ENCODE results near the gene KRT75.

Gene KRT75

DNA sequence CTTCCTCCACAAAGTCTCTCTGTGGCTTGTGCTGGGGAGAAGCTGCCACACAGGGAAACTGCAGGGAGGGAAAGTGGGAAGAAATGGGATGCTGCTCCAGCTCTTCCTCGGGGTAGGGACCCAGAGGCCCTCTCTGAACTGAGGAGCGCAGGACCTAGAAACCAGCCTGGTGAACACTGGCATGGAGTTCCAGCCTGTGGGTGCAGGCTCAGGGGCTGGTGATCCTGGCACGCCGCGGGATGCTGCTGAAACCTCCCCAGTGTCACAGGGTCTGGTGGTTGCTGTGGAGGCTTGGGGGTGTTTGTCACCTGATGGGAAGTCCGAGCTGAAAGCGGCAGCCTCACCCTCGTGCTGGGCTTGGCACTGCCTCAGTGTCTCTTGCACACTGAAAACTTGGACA, 5.2 kb upstream of the KRT75 start:
- no peak for DNase-seq

DNA sequence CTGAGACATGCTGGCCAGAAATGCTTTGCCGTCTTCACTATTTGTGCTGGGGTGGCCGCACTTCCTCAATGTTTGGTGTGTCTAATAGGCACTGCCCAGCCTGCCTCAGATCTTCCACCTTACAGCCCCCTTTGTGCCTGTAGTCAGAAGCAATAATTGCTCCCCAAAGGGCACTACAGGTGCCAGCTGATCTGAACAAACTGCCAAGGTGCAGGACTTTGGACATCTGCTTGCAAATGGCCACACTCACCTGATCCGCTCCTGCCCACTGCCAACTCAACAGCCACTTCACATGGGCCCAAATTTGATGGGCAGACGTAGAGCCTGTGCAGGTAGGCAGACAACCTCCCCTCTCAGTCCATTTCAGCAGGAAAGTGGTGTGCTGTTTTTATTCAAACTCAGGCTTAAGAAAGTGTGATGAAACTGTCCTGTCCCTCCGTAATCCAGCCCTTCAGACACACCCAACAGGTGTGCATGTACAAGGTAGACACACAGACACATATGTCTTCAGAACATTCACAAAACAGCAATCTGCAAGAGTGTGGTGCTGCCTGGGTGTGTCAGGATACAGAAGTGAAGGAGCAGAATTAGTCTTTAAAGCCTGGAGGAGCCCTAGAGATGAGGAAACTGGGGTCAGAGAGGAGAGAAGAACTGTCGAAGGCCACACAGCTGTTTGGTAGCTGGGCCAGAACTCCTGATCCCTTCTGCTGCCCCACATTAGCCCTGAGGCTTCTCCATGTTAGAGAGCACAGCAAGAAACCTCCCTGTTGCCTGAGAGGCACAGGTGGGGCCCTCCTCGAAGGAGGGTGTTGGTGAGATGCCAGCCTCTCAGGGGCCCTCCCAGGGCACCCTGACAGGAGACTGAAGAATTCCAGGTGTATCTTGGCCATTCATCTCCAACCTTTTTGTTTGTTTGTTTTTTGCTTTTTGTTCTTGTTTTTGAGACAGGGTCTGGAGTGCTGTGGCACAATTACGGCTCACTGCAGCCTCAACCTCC, 4.4 kb upstream of the KRT75 start:
- no peak for DNase-seq

DNA sequence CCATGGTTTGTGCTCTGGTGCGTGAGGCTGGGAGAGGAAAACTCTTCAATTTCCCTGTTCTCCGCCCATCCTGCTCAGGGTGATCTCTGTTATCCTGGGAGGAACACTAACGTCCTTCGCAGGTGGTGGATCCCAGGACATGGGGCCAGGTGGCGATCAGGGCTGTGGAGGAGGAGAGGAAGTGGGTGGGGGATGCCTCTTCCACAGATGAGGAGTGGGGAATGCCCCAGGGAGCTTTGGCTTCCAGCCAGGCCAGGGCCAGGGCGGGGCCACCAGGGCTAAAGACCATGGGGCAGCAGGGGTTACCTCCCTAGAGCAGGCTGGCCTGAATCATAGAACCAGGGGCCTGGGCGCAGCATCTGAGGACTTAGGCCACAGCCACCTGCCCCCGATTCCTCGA, 3.3 kb upstream of the KRT75 start:
- DNase-seq, result no peak

DNA sequence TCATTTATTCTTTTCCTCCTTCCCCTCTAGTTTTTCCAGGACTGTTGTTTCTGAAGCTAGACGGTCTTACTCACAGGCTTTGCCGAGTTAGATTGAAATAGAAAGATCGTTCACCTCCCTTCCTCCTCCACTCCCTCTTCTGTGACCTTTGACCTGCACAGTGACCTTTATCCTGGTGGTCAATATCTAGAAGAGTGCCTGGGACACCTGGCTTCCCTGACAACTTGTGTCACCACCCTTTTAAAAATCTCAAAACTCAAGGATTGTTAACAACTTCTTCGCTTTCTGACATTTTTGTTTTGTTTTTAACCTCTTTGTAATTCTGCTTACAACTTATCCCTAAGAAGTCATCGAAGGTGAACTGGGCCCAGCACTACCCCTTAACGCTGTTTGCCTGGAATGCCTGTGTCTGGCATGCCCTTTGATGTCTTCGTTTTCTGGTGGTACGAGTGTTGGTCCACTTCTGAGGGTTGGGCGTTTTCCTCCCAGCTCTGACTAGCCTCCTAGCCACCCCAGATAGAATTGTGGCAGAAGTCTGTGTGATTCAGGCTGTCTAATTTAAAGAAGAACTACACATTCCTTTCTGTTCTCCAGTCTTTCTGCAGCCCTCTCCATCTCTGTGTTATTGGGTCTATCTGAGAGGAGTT, 2.8 kb upstream of the KRT75 start:
- no peak for DNase-seq

DNA sequence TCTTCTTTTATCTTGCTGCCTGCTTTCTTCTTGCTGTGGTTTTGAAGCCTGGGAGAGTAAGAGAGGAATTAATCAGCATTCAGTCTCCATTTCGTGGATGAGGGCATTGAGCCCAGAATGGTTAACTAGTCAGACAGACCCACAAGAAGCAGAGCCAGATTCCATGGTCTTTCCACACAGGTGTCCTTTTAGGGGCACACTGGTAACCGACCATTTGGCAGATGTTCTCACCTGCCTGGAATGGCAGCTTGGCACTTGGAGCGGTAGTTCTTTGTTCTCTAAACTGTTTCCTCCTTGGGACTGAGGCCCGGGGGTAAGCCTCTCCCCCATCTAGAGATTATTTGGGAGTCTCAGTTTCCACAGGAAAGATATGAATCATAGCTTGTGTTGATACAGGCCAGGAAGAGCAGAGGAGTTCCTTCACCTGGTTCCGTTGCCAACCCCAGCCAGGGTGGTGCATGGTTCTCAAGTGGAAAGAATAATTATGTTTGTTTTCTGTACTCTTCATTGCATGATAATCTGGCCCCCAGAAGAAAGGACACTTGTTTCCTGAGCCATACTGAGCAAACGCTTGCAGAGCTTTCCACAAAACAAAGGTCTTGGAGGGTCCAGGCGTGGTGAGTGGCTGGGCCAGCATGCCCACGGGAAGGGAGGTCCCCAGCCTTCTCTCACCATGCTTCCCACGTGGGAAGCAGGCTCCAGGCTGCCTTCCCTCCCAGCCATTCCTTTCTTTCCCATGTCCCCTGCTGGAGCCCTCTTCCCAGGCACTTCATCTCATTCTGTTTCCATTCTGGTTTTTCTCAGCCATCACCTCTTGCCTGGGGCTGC, 2.0 kb upstream of the KRT75 start:
- DNase-seq, result no peak

DNA sequence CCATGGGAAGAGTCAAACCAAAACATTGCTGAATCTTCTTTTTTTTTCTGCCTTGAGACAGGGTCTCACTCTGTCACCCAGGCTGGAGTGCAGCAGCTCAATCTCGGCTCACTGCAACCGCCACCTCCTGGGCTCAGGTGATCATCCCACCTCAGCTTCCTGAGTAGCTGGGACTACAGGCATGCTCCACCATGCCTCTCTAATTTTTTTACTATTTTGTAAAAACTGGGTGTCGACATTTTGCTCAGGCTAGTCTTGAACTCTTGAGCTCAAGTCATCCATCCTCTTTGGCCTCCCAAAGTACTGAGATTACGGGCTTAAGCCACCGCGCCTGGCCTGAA, 1.5 kb upstream of the KRT75 start:
- no peak for DNase-seq

DNA sequence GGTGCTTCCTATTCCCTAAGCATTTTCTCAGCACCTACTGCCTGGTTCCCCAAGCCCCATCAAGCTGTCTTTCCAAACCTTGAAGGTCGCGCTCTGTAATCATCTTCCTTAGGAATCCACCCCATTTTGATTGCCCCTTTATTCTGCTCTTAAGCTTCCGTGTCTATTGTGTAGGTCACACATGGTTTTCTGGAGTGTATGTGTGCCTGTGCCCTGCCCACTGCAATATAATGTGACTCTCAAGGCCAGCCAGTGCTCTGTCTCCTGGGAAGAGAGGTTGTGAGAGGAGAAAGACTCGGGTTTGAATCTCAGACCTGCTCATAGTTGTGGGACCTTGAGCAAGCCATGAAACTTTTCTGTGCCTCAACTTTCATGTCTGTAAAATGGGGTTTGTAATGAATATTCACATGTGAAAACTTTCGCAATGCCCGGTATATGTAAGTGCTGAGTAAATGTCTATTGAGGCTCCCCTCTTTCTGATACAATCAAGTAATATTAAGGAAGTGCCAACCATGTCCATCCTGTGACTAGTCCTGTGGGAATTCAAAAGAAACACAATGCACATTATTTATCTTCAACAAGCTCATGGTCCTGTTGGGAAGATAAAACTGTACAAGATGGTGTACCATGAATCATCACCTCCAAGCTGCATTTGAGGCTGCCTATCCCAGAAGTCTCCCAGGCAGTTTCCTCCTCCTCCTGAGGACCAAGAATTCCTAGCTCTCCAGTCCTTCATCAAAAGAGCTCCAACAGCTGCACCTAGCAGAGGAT, 774 bp upstream of the KRT75 start:
- DNase-seq, result no peak

DNA sequence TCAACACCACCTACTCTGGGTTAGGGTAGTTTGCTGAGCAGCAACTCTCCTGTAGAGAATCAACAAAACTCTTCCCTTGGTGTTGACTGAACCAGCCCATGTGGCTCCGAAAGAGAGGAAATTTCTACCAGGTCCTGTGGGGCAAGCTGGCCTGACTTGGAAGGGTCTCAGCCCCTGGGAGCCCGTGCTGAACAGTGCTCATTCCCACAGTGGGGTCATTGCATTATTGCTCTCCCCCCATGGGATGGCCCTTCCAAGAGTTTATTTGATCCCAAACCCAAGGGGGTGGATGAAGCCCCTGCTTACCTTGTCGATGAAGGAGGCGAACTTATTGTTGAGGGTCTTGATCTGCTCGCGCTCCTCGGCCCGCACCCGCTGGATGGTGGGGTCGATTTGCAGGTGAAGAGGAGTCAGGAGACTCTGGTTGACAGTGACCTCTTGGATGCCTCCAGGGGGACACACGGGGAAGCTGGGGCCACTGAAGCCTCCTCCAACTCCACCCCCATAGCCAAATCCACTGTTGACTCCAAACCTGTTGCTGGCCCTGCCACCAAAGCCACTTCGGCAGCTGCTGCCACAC, 580 bp downstream of the KRT75 start:
- no peak for DNase-seq

DNA sequence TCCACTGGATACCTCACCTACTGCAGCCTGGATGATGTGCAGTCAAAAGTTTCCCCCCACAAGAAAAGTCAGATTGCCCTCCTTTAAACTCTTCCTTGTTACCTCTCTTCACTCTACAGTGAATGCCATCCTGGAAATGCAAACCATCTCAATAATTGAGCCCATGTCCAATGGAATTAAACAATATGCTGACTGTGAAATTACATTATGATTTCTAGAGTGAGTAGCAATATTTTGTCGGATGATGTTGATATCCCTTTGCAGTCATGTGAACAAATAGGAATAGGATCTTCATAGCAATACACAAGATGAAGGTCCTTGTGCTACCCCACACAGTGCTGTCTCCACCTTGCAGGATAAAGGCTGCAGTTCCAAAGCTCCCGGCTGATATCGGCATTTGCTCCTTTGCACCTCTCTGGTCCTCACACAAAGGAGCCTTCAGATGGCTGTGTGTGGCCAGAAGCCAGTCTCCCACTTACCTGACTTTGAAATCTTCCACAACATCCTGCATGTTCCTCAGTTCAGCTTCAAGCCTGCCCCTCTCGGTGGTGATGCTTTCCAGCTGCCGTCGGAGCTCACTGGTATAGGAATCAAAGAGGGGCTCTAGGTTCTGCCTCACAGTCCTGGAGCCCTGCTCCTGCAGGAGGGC, 1.5 kb downstream of the KRT75 start:
- no peak for DNase-seq

DNA sequence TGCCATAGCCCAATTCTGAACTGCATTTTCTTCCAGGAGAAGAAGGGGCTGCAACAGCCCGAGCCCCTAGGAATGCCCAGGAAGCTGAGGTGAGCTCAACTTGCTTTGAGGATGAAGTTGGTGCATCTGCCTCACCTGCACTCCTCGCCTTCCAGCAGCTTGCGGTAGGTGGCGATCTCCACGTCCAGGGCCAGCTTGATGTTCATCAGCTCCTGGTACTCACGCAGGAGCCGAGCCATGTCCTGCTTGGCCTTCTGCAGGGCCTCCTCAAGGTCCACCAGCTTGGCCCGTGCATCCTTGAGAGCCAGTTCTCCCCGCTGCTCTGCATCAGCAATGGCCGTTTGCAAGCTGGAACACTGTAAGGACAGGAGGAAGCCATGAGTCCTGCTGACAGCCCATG, 6.0 kb downstream of the KRT75 start:
- no peak for DNase-seq

DNA sequence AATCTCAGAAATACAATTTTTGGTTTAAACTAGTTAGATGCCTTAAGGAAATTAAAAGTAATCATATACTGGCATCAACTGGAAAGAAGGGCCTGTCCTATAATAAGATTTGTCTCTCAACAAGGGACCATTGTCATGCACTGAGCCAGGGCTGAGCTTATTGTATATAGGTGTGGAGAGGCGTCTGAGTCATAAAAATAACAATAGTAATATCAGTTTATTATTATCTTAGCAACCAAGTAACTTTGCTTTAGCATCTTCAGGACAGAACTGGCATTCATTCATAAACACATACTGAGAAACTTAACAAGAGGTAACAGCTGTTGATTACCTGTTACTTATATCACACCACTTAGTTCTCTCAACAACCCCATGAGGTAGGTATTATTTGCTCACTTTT, 7.1 kb downstream of the KRT75 start:
- no peak for DNase-seq

DNA sequence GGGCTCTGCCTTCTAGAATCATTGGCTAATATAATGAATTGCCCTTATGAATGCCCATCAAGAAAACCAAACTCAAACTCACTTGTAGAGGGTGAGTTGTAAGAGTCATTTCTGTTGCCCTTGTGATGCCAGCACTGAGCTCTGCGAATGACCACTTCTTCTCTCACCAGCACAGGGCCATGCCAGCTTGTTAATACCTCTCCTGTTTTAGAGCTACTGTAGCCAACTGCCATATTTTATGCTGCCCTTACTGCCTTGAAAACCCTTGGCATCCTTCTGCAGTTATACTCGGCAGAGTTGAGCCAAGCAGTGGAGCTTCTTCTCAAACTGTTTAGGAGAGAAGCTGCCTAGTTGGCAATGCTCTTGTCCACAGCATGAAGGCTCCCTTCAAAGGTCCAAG, 8.1 kb downstream of the KRT75 start:
- no peak for DNase-seq

DNA sequence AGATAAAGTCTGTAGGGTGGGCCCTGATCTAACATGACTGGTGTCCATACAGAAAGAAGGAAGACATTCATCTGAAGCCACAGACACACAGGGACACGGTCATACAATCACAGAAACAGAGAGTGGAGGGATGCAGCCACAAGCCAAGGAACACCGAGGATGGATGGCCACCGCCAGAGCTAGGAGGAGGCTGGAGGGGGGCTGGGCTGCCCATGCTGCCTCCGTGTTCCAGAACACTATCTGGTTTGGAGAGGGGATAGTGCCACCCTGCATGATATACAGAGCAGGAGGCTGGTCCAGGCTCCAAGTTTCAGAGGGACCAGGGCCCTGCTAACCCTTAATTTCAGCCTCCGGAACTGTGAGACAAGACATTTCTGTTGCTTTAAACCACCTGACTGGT, 8.7 kb downstream of the KRT75 start:
- no peak for DNase-seq

DNA sequence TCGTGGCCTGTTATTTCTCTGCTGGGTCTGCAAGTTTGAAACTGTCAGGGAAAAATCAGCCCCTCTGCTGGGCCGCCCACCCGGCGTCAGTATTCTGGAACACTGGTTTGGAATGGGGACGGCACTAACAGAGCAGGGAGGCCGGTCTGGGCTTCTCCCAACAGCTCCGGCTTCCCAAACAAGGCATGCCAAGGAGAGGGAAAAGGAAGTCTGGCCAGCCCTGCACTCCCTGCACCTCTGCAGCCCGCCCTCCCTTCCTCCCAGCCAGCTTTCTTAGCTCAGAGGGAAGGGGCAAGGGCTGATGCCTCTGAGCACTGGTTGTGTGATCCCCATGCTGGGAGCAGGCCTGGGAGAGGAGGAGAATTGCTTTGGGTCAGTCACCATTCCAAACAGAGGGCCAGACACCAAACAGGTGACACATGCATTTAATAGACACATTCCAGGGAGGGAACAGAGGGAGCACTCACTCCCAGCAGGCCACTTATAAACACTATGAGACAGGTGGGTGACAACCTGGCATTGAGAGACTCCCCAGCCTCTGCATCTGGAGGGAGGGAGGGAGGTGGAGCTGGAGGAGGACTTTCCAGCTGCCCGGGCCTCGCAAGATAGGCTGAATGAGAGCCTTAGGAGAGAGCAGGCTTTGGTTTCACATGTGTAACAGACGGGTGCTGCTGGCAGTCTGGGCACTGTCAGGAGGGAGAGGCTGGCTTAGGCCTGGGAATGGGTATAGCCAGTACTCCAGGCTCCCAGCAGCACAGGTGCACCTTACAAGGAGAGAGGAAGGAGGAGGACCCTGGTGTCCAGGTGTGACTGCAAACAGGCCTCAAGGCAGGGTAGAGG, 10.3 kb downstream of the KRT75 start:
- DNase-seq, result no peak

DNA sequence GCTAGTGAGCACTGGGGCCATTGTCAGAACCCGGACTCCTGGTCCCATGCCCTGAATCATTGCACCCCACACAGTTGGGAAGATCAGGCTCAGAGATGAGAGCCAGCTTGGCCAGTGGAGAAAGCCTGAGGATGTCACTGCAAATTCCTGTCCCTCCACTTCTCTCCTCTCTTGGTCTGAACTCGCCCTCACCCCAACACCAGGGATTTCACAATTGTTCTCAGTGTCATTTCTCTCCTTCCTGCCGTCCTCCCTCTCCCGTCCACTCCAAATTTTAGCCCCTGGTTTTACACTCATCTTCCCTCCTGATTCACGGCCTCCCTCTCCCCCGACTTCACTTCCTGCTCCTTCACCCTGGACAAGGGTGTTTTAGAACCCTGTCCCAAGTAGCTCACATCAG, 11.1 kb downstream of the KRT75 start:
- DNase-seq, result no peak

DNA sequence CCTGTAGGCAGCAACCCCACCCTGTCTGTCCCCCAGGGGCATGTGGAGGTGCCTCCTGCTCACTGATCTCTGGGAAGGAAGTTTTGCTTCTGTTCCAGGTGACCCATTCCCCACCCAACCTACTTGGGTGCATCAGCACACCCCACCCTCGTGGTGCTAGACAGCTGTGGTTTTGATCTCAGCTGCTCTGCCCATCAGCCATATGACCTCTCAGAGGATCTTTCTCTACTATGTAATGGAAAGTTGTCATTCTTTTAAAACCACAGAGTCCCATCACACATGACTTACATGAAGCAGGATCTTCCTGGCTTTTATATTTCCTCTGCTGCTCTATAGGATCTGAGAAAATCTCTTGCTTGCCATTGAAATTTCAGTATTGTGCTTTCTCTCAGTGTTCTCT, 14.5 kb downstream of the KRT75 start:
- no peak for DNase-seq

DNA sequence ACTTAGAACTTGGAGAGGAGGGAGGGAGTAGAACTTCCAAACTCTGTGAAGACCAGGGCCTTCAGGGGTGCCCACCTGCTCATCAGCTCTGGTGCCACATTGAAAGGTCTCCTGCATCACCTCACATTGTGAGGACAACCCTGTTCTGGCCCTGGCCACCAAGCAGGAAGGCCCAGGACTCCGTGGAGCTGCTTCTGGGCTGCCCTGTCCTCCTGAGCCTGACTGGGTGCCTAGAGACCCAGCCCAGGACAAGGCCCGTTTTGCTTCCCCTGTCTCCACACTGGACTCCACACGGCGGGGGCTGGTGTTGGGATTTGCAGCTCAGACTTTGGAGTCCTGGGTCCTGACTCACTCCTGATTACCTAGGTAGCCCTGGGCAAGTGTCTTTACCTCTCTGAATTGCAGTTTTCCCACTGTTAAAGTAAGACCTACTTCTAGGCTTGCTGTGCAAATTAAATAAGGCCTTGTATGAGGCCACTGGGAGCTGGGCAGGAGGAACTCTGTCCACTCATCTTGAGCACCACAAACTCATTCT, 15.5 kb downstream of the KRT75 start:
- no peak for DNase-seq

DNA sequence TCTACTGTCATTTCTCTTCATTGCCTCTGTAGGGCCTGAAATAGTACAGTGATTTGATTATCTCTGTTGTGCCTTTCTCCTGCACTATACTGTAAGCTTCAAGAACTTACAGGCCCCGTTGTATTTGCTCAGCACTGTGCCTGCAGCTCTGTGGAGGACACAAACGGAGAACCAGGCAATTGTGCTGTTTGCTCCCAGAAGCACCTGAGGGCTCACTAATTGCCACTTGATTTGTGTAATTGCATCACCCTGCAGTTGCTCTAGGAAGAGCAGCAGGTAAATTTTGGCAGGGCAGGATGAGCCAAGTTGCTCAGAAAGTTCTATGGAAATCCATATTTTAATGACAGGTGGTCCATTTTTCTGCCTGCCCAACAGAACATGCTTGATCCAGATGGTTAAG, 16.4 kb downstream of the KRT75 start:
- DNase-seq, result no peak

DNA sequence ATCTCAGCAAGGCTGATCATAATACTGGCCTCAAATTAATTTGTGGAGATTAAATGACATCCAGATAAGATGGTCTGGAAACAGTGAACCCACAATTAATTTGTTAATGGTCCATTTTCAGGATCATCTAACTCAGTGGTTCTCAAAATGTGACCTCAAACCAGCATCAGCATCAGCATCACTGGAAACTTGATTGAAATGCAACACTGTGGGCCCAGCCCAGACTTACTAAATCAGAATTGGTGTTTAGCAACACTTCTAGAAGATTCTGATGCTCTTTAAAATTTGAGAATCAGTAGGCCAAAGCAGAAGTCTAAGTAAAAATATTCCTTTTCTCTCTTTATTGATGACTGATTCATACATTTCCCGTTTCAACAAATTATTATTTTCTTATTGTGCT, 17.4 kb downstream of the KRT75 start:
- no peak for DNase-seq

DNA sequence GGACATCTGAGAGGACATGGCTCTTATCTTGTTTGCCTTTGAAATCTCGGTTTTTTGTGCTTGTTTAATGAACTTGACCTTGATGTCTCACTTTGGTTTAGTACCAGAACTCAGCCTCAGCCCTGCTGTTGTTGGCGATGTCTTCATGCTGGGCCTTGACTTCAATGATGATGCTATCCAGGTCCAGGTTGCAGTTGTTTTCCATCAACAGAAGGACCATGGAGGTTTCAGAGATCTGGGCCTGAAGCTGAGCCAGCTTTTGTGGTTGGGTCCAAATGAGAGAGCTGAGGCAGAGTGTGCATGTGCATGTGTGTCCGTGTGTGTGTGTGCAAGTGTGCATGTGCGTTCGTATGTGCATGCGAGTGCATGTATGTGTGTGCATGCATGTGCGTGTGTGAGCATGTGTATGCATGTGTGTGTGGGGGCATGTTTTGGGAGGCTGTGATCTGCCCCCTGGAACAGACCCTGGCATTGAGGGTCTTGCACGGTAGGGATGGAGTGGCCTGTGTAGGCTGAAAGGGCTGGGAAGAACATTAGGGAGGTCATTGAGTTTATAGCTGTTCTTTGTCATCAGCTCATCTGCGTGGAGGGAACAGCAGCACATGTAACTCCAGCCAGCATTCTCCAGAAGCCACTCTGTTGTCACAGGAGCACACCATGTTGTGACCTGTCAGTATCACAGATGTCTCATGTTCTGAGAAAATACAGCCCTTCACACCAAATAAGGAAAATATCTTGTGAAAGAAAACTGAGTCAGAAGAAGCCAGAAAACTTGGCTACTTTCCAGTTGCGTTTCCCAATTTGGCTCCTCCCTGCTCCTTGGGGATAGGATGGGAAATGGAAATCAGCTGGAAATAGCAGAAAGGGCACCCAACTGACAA, 18.1 kb downstream of the KRT75 start:
- DNase-seq, result no peak
